Measurements from ENCODE around the gene SPACDR. TPM values are rescaled to one million over a fixed set of nuclear protein-coding genes. Genes with fewer than 3 reads are reported as not detected.
A peak's percentile ranks its signal among the peaks of the same experiment; 100 is the strongest.

Gene SPACDR
- total RNA-seq, 2 donors from 2014 or later, result not detected

GRCh38 chr7:100472121-100472851 is 8.2 kb upstream of the SPACDR start:
- ATAC-seq (ENCODE audit: insufficient number of reproducible peaks, low FRiP score, low read depth) (no peak), DNase-seq (ENCODE audit: low spot score) (no peak)
- Histone ChIP-seq H3K9me3 (no peaks in the 10 kb centered on the region), H3K27ac (peak overlapping the region; percentile 48 to 70), H3K27me3 (replicated peaks; ENCODE audit: insufficient read depth) (no peaks in the 10 kb centered on the region), H3K4me1 (ENCODE audit: control insufficient read depth in 1 of 2, low read depth in 2 of 2) (peaks cover 33 to 58% of the 10 kb centered on the region in 2 donors), H3K36me3 (peaks cover 20% of the 10 kb centered on the region), H3K4me3 (no peak overlapping the region)
- TF ChIP-seq CTCF (IDR thresholded peaks at IDR 0.05), result no peak

- Histone ChIP-seq H3K4me1 (ENCODE audit: control insufficient read depth in 1 of 2, low read depth in 2 of 2) (peaks cover 25 to 55% of the 10 kb centered on the region in 2 donors), H3K4me3 (no peak overlapping the region), H3K9me3 (no peaks in the 10 kb centered on the region), H3K27me3 (replicated peaks; ENCODE audit: insufficient read depth) (no peaks in the 10 kb centered on the region), H3K36me3 (peaks cover 25% of the 10 kb centered on the region), H3K27ac (no peak overlapping the region)
- ATAC-seq (ENCODE audit: insufficient number of reproducible peaks, low FRiP score, low read depth) (no peak), DNase-seq (ENCODE audit: low spot score) (no peak)
- TF ChIP-seq CTCF (IDR thresholded peaks at IDR 0.05), result no peak
Observed at GRCh38 chr7:100471021-100471420, 7.0 kb upstream of the SPACDR start.

- peaks cover 21% of the 10 kb centered on the region for H3K36me3 ChIP-seq
- TF ChIP-seq CTCF (IDR thresholded peaks at IDR 0.05), result peak; percentile 97
- peak; percentile 52 for DNase-seq (ENCODE audit: low spot score)
- ATAC-seq (ENCODE audit: insufficient number of reproducible peaks, low FRiP score, low read depth), result no peak
- H3K9me3 ChIP-seq, result no peaks in the 10 kb centered on the region
- no peaks in the 10 kb centered on the region for H3K27me3 ChIP-seq (replicated peaks; ENCODE audit: insufficient read depth)
- no peak overlapping the region for H3K4me3 ChIP-seq
- H3K4me1 ChIP-seq (ENCODE audit: control insufficient read depth in 1 of 2, low read depth in 2 of 2), result peaks cover 22 to 50% of the 10 kb centered on the region in 2 donors
- no peak overlapping the region for H3K27ac ChIP-seq
Observed at GRCh38 chr7:100469227-100470044, 5.4 kb upstream of the SPACDR start.

- DNase-seq (ENCODE audit: low spot score), result no peak
- Histone ChIP-seq H3K9me3 (no peaks in the 10 kb centered on the region), H3K27me3 (replicated peaks; ENCODE audit: insufficient read depth) (no peaks in the 10 kb centered on the region), H3K36me3 (peaks cover 13% of the 10 kb centered on the region), H3K4me3 (no peak overlapping the region), H3K4me1 (ENCODE audit: control insufficient read depth in 1 of 2, low read depth in 2 of 2) (peaks cover 15 to 35% of the 10 kb centered on the region in 2 donors), H3K27ac (no peak overlapping the region)
- no peak for ATAC-seq (ENCODE audit: insufficient number of reproducible peaks, low FRiP score, low read depth)
- no peak for TF ChIP-seq CTCF (IDR thresholded peaks at IDR 0.05)
Observed at GRCh38 chr7:100467638-100468373, 3.7 kb upstream of the SPACDR start.

Measured in thoracic aorta (tissue), 2 donors.